HepG2 (cell line): ENCODE data around the gene GEMIN2.

Experiments
- ATF5 ChIP-seq: sonication (generic); formaldehyde crosslinking; IDR thresholded peaks from 2 replicates; pipeline ENCODE4 v1.4.0; 2020; ENCODE audit warnings: mild to moderate bottlenecking, low read depth, missing genetic modification reagents
- CTCF ChIP-seq: sonication (generic); formaldehyde crosslinking; IDR thresholded peaks from 2 replicates; pipeline ENCODE4 v1.5.0; 2020; ENCODE audit warnings: mild to moderate bottlenecking, missing genetic modification reagents, moderate library complexity
- HNRNPH1 ChIP-seq: fragments of 200-400 bp; formaldehyde crosslinking; optimal IDR thresholded peaks from 2 replicates; pipeline ENCODE3; 2017; ENCODE audit warnings: mild to moderate bottlenecking, low read depth, low read length
- MEIS1 ChIP-seq: sonication (generic); formaldehyde crosslinking; IDR thresholded peaks from 2 replicates; pipeline ENCODE4 v1.9.0; 2021; ENCODE audit warnings: mild to moderate bottlenecking, missing genetic modification reagents, moderate library complexity, borderline replicate concordance
- PCBP1 ChIP-seq: fragments of 200-400 bp; formaldehyde crosslinking; IDR thresholded peaks from 2 replicates; pipeline ENCODE4 v1.6.1; 2017; ENCODE audit warnings: mild to moderate bottlenecking, low read depth, low read length, borderline replicate concordance
- PRDM10 ChIP-seq: sonication (generic); formaldehyde crosslinking; IDR thresholded peaks from 2 replicates; pipeline ENCODE4 v1.4.0; 2020; ENCODE audit warnings: low read depth, missing genetic modification reagents
- RAD21 ChIP-seq: fragments of 450-650 bp; formaldehyde crosslinking; IDR thresholded peaks from 2 replicates; pipeline ENCODE4 v1.5.0; 2020; ENCODE audit warnings: mild to moderate bottlenecking
- RFXAP ChIP-seq: sonication (generic); formaldehyde crosslinking; IDR thresholded peaks from 2 replicates; pipeline ENCODE4 v1.4.0; 2020; ENCODE audit warnings: missing genetic modification reagents, borderline replicate concordance
- ZNF317 ChIP-seq: sonication (generic); formaldehyde crosslinking; IDR thresholded peaks from 2 replicates; pipeline ENCODE4 v1.5.0; 2020; ENCODE audit warnings: mild to moderate bottlenecking, missing genetic modification reagents

GRCh38 chr14:39168591-39168990 lies 54.5 kb downstream of the GEMIN2 start:
- TF ChIP-seq ZNF317 (CRISPR knock-in tag) = no peak
- TF ChIP-seq PRDM10 = no peak
- no peak for TF ChIP-seq RAD21 (CRISPR knock-in tag)
- no peak for TF ChIP-seq HNRNPH1
- TF ChIP-seq ATF5 (CRISPR knock-in tag) = no peak
- no peak for TF ChIP-seq CTCF
- no peak for TF ChIP-seq MEIS1 (CRISPR knock-in tag)
- TF ChIP-seq RFXAP (CRISPR knock-in tag) = no peak
- TF ChIP-seq PCBP1 = no peak
